22Rv1 (cell line): ENCODE data around the gene ZNF385D.

ENCODE experiments used
- H3K27ac ChIP-seq: fragments of 450-650 bp; 2 replicates; pipeline ENCODE4 v1.5.1; 2017
- ZFX ChIP-seq: fragments of 450-650 bp; IDR thresholded peaks from 2 replicates; pipeline ENCODE4 v1.6.1; 2017; ENCODE audit warnings: antibody characterized with exemption, borderline replicate concordance
- TF ChIP-seq, protein P1 (sequence below): fragments of 450-650 bp; IDR thresholded peaks from 2 replicates; pipeline ENCODE4 v1.5.1; 2017; ENCODE audit warnings: mild to moderate bottlenecking

ZNF385D gene

DNA sequence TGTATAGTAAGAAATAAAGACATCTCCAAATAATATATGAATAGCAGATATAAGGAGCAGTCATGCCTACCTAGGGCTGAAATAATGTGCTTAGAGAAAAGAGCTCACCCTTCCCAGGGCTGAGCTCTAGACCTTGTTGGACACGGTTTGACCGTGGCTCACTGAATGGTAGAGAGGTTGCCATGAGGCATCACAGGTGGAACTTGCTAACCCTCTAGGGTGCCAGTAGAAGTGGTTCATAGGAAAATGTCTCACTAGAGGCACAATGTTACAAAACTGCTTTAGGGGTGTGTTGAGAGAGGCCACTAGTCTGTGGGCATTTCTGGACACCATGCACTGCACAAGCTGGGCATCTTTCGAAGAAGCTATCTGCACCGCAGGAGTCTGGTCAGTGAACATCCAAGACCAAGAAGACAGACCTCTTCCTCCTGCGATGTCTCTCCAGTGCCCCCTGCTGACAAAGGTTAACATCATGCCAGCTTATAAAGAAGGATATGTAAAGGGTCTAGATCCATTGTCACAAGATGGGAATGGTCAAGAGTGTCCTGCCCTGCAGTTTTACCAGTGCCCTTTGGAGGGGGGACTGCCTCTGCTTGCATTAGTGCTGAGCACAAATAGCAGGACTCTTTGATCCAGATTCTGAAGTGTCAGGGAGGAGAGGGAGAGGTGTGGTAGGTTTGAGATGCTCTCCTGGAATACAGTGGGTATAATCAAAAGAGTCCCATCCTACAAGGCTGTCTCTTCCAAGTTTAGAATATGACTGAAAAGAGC is 266.8 kb downstream of the ZNF385D start:
- TF ChIP-seq, protein P1, sequence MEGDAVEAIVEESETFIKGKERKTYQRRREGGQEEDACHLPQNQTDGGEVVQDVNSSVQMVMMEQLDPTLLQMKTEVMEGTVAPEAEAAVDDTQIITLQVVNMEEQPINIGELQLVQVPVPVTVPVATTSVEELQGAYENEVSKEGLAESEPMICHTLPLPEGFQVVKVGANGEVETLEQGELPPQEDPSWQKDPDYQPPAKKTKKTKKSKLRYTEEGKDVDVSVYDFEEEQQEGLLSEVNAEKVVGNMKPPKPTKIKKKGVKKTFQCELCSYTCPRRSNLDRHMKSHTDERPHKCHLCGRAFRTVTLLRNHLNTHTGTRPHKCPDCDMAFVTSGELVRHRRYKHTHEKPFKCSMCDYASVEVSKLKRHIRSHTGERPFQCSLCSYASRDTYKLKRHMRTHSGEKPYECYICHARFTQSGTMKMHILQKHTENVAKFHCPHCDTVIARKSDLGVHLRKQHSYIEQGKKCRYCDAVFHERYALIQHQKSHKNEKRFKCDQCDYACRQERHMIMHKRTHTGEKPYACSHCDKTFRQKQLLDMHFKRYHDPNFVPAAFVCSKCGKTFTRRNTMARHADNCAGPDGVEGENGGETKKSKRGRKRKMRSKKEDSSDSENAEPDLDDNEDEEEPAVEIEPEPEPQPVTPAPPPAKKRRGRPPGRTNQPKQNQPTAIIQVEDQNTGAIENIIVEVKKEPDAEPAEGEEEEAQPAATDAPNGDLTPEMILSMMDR, result peak; percentile 90
- TF ChIP-seq ZFX, result no peak
- no peak overlapping the region for H3K27ac ChIP-seq

DNA sequence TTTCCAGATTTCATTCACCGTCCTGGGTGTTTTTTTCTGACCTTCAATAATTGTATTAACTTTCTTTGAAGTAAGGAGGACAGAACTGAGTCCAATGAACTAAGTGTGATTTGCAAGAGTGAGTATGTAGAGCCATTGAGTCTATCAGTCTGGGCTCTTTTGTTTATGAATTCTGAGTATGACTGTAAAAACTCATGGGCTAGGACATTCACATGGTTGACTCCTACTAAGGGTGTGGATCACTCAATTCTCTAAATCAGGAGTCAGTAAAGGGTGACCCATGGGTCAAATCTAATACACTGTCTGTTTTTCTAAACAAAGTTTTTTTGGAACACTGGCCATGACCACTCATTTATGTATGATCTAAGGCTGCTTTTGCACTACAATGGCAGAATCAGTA is 269.0 kb downstream of the ZNF385D start:
- TF ChIP-seq, protein P1, result no peak
- no peak for TF ChIP-seq ZFX
- H3K27ac ChIP-seq, result no peak overlapping the region

DNA sequence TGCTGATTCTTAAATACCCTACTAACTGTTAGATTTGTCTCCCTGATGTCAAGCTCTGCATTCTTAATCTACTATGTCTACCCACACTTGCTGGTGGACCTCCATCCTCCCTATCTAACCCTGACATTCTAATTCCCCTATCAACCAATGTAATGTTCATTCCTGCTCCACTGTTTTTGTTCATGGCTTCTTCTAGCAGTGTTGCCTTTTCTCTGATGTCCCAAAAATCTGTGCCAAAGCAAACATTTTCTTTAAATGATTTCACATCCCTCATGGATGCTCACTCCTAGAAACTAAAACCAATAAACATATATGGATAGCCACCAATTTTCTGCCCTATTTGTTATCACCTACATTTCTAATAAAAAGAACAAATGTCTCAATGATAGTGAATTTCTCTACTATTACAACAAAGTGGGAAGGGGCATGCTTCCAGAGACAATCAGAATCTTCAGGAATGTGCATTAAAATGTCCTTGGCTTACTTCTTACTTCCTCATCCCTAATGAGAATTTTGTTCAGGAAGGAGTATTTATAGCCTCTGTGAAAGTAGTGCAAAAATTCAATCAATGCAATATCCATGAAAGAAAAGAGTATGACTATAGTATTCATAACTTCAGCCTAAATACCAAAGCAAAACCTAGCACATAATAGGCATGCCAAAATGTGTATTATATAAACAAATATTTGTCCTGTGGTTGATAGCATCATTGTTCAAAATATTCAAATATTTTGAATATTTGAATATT is 273.3 kb downstream of the ZNF385D start:
- TF ChIP-seq, protein P1, result no peak
- TF ChIP-seq ZFX, result no peak
- H3K27ac ChIP-seq, result no peak overlapping the region

DNA sequence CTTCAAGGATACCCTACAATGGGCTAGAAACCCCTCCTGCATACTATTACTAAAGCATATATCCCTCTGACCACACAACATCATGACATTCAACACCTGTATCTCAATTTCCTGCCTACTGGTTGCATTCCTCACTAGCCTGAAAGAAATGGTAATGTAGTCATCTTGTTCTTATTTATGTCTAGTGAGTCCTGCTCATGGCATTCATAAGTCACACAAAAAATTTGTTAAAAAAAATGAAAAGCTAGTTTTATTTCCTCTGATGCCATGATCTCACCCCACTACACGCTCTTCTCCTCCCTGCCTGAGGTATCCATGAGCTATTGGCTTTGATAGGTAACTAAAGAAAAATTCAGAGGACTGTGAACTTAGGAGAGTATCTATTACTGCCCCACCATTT is 284.5 kb downstream of the ZNF385D start:
- H3K27ac ChIP-seq, result no peak overlapping the region
- TF ChIP-seq, protein P1, result no peak
- no peak for TF ChIP-seq ZFX

DNA sequence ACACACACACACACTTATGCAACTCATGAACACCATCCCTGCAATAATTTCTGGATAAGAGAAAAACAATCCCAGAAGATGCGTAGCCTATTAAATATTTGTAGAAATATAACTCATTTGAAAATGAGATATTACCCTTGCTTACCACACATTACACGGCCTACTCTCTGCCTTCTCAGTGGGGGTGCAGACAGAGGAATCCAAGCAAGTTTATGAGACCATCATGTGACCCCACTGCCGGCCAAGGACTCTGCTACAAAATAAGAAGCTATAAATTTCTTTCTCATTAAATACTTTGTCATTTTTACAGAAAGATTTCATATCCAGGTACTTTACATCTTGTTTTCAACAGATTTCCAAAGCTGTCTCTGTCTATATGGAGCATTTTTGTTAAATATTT is 286.3 kb downstream of the ZNF385D start:
- TF ChIP-seq, protein P1, result no peak
- TF ChIP-seq ZFX, result no peak

DNA sequence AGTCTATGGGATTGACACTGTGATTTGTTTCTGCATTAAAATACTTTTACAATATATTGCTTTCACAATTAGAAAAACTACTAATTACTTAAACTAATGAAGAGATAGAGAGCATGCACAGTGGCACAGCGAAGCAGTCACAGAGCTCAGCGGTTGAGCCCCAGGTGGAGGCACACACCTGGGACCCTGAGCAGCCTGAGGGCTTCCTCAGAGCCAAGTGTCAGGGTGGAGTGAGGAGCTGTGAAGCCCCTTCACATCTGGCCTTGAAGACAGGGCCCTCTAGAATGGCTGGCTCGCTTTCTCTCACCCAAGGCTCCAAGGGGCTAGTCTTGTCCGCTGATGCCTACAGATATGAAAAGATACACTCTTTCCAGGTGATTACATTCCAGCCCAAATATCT is 287.7 kb downstream of the ZNF385D start:
- TF ChIP-seq, protein P1, result no peak
- TF ChIP-seq ZFX, result no peak
- H3K27ac ChIP-seq, result no peak overlapping the region

More for the DNA sequence above, 286.3 kb downstream of the ZNF385D start:
- no peak overlapping the region for H3K27ac ChIP-seq

DNA sequence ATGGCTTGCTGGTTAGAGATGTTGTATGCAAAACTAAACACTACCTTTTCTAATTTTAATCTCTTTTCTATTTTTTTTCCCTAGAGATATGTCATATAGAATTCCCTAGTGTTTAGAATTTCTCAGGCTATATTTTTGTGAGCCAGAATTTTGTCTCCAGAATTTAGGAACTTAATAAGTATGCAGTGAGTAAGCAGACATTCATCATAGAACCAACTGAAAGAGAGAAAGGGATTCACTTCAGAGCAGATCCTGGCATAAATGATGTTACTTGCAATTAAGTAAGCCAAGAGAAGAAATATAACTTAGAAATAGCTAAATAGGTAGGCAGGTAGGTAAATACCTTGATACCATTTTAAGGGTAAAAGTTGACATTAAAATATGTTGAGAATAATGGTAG is 288.9 kb downstream of the ZNF385D start:
- H3K27ac ChIP-seq, result no peak overlapping the region
- TF ChIP-seq, protein P1, result no peak
- no peak for TF ChIP-seq ZFX
